IMR-90 (cell line): Measurements from ENCODE around the gene GPR171. TPM values are rescaled to one million over a fixed set of nuclear protein-coding genes. Genes with fewer than 3 reads are reported as not detected.

Source experiments
- ATAC-seq: fragments of 200-7000 bp; cut with Tn5 transposase; 2 replicates; pipeline ENCODE4 v1.9.1; 2020; ENCODE audit warnings: low read depth, mild to moderate bottlenecking, moderate library complexity
- BruUV-seq: library from RNA; stranded (reverse); fragments of 400-500 nt; replicated peaks from 2 replicates; lab custom pipeline; 2021; lab: Mats Ljungman, UMichigan
- CTCF ChIA-PET: fragments of 300-600 bp; formaldehyde crosslinking; extraction: SDS; loops from one replicate; lab custom pipeline; 2021; ENCODE audit warnings: antibody characterized with exemption; lab: Yijun Ruan, JAX
- POLR2A ChIA-PET: fragments of 300-600 bp; sonication (Branson Sonifier 250); formaldehyde crosslinking; loops from one replicate; lab custom pipeline; 2022; ENCODE audit warnings: antibody characterized with exemption; ENCODE audit not compliant: unreplicated experiment; lab: Charles Lee
- DNase-seq: peaks from one replicate; pipeline ENCODE4 v3.0.0; 2013
- H2AFZ ChIP-seq: replicated peaks from 2 replicates; pipeline ENCODE3; 2013; ENCODE audit warnings: low read length, mild to moderate bottlenecking; ENCODE audit not compliant: poor library complexity
- H2AK5ac ChIP-seq: 2 replicates; pipeline ENCODE4 v1.6.1; 2013; ENCODE audit warnings: low read depth, low read length, inconsistent platforms
- H2AK9ac ChIP-seq: replicated peaks from 2 replicates; pipeline ENCODE3; 2013; ENCODE audit warnings: mild to moderate bottlenecking, low read depth, low read length, moderate library complexity; ENCODE audit not compliant: poor library complexity
- H2BK120ac ChIP-seq: 2 replicates; pipeline ENCODE4 v1.6.1; 2013; ENCODE audit warnings: low read depth, low read length, inconsistent platforms
- H2BK15ac ChIP-seq: 3 replicates; pipeline ENCODE4 v1.6.1; 2013; ENCODE audit warnings: low read depth, low read length, inconsistent platforms
- H2BK20ac ChIP-seq: 2 replicates; pipeline ENCODE4 v1.6.1; 2013; ENCODE audit warnings: low read depth, mild to moderate bottlenecking, inconsistent platforms, low read length, moderate library complexity
- H2BK5ac ChIP-seq: 2 replicates; pipeline ENCODE4 v1.6.1; 2013; ENCODE audit warnings: mild to moderate bottlenecking, low read depth, low read length, inconsistent platforms; ENCODE audit not compliant: poor library complexity, severe bottlenecking
- H3K14ac ChIP-seq: replicated peaks from 2 replicates; pipeline ENCODE4 v1.6.1; 2013; ENCODE audit warnings: low read depth, low read length, inconsistent platforms
- H3K18ac ChIP-seq: 2 replicates; pipeline ENCODE4 v1.6.1; 2013; ENCODE audit warnings: low read depth, low read length, control low read depth
- H3K23ac ChIP-seq: 2 replicates; pipeline ENCODE4 v1.6.1; 2013; ENCODE audit warnings: low read depth, low read length, inconsistent platforms
- H3K27ac ChIP-seq: 2 replicates; pipeline ENCODE4 v1.5.1; 2013; ENCODE audit warnings: mild to moderate bottlenecking, control low read depth, low read length; ENCODE audit not compliant: insufficient read depth
- H3K27me3 ChIP-seq: 2 replicates; pipeline ENCODE4 v1.6.1; 2013; ENCODE audit warnings: low read length; ENCODE audit not compliant: control insufficient read depth, insufficient read depth
- H3K36me3 ChIP-seq: 2 replicates; pipeline ENCODE4 v1.6.1; 2013; ENCODE audit warnings: low read length, mixed read lengths; ENCODE audit not compliant: control insufficient read depth, insufficient read depth
- H3K4ac ChIP-seq: 2 replicates; pipeline ENCODE4 v1.6.1; 2013; ENCODE audit warnings: low read depth, low read length, inconsistent platforms
- H3K4me1 ChIP-seq: 2 replicates; pipeline ENCODE4 v1.6.1; 2013; ENCODE audit warnings: low read length, mixed read lengths; ENCODE audit not compliant: control insufficient read depth, insufficient read depth
- H3K4me2 ChIP-seq: 2 replicates; pipeline ENCODE4 v1.6.1; 2013; ENCODE audit warnings: low read depth, mild to moderate bottlenecking, control low read depth, low read length, moderate library complexity
- H3K4me3 ChIP-seq: 2 replicates; pipeline ENCODE4 v1.5.1; 2013; ENCODE audit warnings: low read depth, mild to moderate bottlenecking, control low read depth, low read length, moderate library complexity; ENCODE audit not compliant: insufficient read depth
- H3K56ac ChIP-seq: 2 replicates; pipeline ENCODE4 v1.6.1; 2013; ENCODE audit warnings: low read length, inconsistent platforms; ENCODE audit not compliant: insufficient read depth; ENCODE audit errors: extremely low read depth
- H3K79me1 ChIP-seq, 2 experiments: 2 replicates each; pipeline ENCODE4 v1.6.1; 2013; ENCODE audit warnings: low read length in 2 of 2, inconsistent platforms in 1 of 2, low read depth in 1 of 2
- H3K9ac ChIP-seq: 2 replicates; pipeline ENCODE4 v1.6.1; 2013; ENCODE audit warnings: low read depth, low read length, control low read depth
- H3K9me1 ChIP-seq: 2 replicates; pipeline ENCODE4 v1.6.1; 2013; ENCODE audit warnings: low read length, inconsistent platforms; ENCODE audit not compliant: insufficient read depth
- H3K9me3 ChIP-seq: 2 replicates; pipeline ENCODE4 v1.6.1; 2013; ENCODE audit warnings: low read length; ENCODE audit not compliant: control insufficient read depth, insufficient read depth
- H4K20me1 ChIP-seq: 2 replicates; pipeline ENCODE4 v1.6.1; 2013; ENCODE audit warnings: low read length, inconsistent platforms; ENCODE audit not compliant: insufficient read depth
- H4K5ac ChIP-seq: 2 replicates; pipeline ENCODE4 v1.6.1; 2013; ENCODE audit warnings: mild to moderate bottlenecking, low read depth, low read length, control low read depth
- H4K8ac ChIP-seq, 2 experiments: 2 replicates each; pipeline ENCODE4 v1.6.1; 2013; ENCODE audit warnings: low read depth in 2 of 2, low read length in 2 of 2, control low read depth in 1 of 2, inconsistent platforms in 1 of 2
- H4K91ac ChIP-seq: 2 replicates; pipeline ENCODE4 v1.6.1; 2013; ENCODE audit warnings: low read depth, low read length, inconsistent platforms; ENCODE audit not compliant: insufficient read depth
- BHLHE40 ChIP-seq: fragments of 150-350 bp; IDR thresholded peaks from 2 replicates; pipeline ENCODE4 v1.6.1; 2016; ENCODE audit warnings: mild to moderate bottlenecking, low read depth, low read length
- CEBPB ChIP-seq: IDR thresholded peaks from 2 replicates; pipeline ENCODE4 v1.6.1; 2012; ENCODE audit warnings: low read depth, low read length, improper control_type of control experiment
- CHD1 ChIP-seq: IDR thresholded peaks from 2 replicates; pipeline ENCODE4 v1.6.1; 2012; ENCODE audit warnings: low read depth, low read length, improper control_type of control experiment
- CTCF ChIP-seq: conservative IDR thresholded peaks from 2 replicates; pipeline ENCODE4 v1.5.1; 2012; ENCODE audit warnings: mild to moderate bottlenecking, low read depth, low read length, improper control_type of control experiment
- ELK1 ChIP-seq: fragments of 150-350 bp; IDR thresholded peaks from 2 replicates; pipeline ENCODE4 v1.6.1; 2016; ENCODE audit warnings: low read depth, mild to moderate bottlenecking, low read length, moderate library complexity, borderline replicate concordance
- FOS ChIP-seq: fragments of 150-350 bp; IDR thresholded peaks from 2 replicates; pipeline ENCODE4 v1.6.1; 2016; ENCODE audit warnings: low read depth, low read length
- MAFK ChIP-seq: IDR thresholded peaks from 2 replicates; pipeline ENCODE4 v1.6.1; 2012; ENCODE audit warnings: low read depth, low read length, improper control_type of control experiment
- MAZ ChIP-seq: IDR thresholded peaks from 2 replicates; pipeline ENCODE4 v1.6.1; 2012; ENCODE audit warnings: low read depth, mild to moderate bottlenecking, low read length, improper control_type of control experiment, moderate library complexity, borderline replicate concordance
- MXI1 ChIP-seq: IDR thresholded peaks from 2 replicates; pipeline ENCODE4 v1.6.1; 2012; ENCODE audit warnings: low read depth, mild to moderate bottlenecking, low read length, moderate library complexity, borderline replicate concordance
- NFE2L2 ChIP-seq: fragments of 150-350 bp; IDR thresholded peaks from 2 replicates; pipeline ENCODE4 v1.6.1; 2016; ENCODE audit warnings: low read depth, mild to moderate bottlenecking, low read length
- POLR2A ChIP-seq: IDR thresholded peaks from 2 replicates; pipeline ENCODE4 v1.6.1; 2012; ENCODE audit warnings: mild to moderate bottlenecking, low read depth, low read length
- RAD21 ChIP-seq: IDR thresholded peaks from 2 replicates; pipeline ENCODE4 v1.6.1; 2012; ENCODE audit warnings: low read length, improper control_type of control experiment
- RCOR1 ChIP-seq: IDR thresholded peaks from 2 replicates; pipeline ENCODE4 v1.6.1; 2012; ENCODE audit warnings: mild to moderate bottlenecking, low read length, improper control_type of control experiment; ENCODE audit not compliant: insufficient replicate concordance
- RFX5 ChIP-seq: IDR thresholded peaks from 2 replicates; pipeline ENCODE4 v1.8.0; 2012; ENCODE audit warnings: low read depth, mild to moderate bottlenecking, low read length, moderate library complexity
- SMC3 ChIP-seq: fragments of 150-350 bp; IDR thresholded peaks from 2 replicates; pipeline ENCODE4 v1.6.1; 2016; ENCODE audit warnings: low read depth, mild to moderate bottlenecking, antibody characterized with exemption, low read length, moderate library complexity
- USF2 ChIP-seq: fragments of 150-350 bp; IDR thresholded peaks from 2 replicates; pipeline ENCODE4 v1.6.1; 2017; ENCODE audit warnings: mild to moderate bottlenecking, antibody characterized with exemption, low read length, low read depth
- WGBS, 2 experiments: methylation state at CpG; one replicate each; pipeline versions ENCODE4 v1.1.5 to v1.1.7; 2013; ENCODE audit warnings: missing lambda C conversion rate in 2 of 2; ENCODE audit not compliant: insufficient read length in 1 of 2; ENCODE audit errors: extremely low coverage in 2 of 2; 5-methylcytosine and 5-hydroxymethylcytosine counted together
- dilution Hi-C: fragments of 300-500 bp; cut with HindIII; formaldehyde crosslinking; loops from one replicate; pipeline ENCODE4 v1.14.3; 2018; ENCODE audit warnings: low sequenced_read_pairs; ENCODE audit not compliant: unreplicated experiment
- in situ Hi-C: fragments of 300-500 bp; cut with MboI; formaldehyde crosslinking; loops from 3 replicates; pipeline ENCODE4 v1.14.3; 2019; ENCODE audit warnings: low sequenced_read_pairs, inconsistent platforms, mixed read lengths
- intact Hi-C: fragments of 100-400 bp; cut with micrococcal nuclease; formaldehyde crosslinking; loops from 2 replicates; pipeline ENCODE4 v1.10.0; 2022
- polyA plus RNA-seq, 3 experiments: library from polyadenylated mRNA; depleted of rRNA; stranded (reverse); fragments of >200 nt; gene quantifications; 2 replicates each; pipeline ENCODE4 v1.2.3, GENCODE V29; 2012; ENCODE audit warnings: low replicate concordance in 1 of 3
- total RNA-seq: library from RNA; depleted of rRNA; stranded (reverse); fragments of >200 nt; gene quantifications from 2 replicates; pipeline ENCODE4 v1.2.3, GENCODE V29; 2012

The GPR171 gene
- total and polyA plus RNA-seq, 2 of the 4 experiments (the other 2 are of a cell fraction), result not detected

GRCh38 chr3:151219056-151219455 is 16.0 kb upstream of the GPR171 start:
- Histone ChIP-seq H3K79me1 (no peaks in the 10 kb centered on the region), H2BK5ac (no peak overlapping the region), H3K9me1 (peaks cover 6% of the 10 kb centered on the region; the same call in 1 of the 2 replicates), H2BK20ac (no peak overlapping the region), H2AK9ac (no peak overlapping the region), H3K27me3 (no peaks in the 10 kb centered on the region), H3K9me3 (peaks cover 3% of the 10 kb centered on the region), H3K18ac (no peak overlapping the region), H3K4me1 (peaks cover 5% of the 10 kb centered on the region; the same call in 1 of the 2 replicates), H3K36me3 (no peaks in the 10 kb centered on the region), H2BK120ac (no peak overlapping the region), H2BK15ac (no peak overlapping the region), H2AK5ac (no peak overlapping the region), H4K5ac (no peak overlapping the region), H3K4me3 (no peak overlapping the region), H2AFZ (no peak overlapping the region), H3K9ac (no peak overlapping the region), H4K8ac (no peak overlapping the region), H4K91ac (no peak overlapping the region), H4K20me1 (no peaks in the 10 kb centered on the region), H3K23ac (no peak overlapping the region), H3K27ac (no peak overlapping the region), H3K4ac (no peak overlapping the region), H3K4me2 (peak overlapping the region; percentile 27; the same call in 1 of the 2 replicates), H3K14ac (no peak overlapping the region), H3K56ac (no peak overlapping the region)
- ChIA-PET CTCF (interaction anchor here (0.7 to 1.4 kb wide), 2 partner anchors 51 to 1054 kb away, joined by 3 read pairs; no protein-coding TSS in a partner anchor), POLR2A (no interaction called here)
- peak; percentile 87 for DNase-seq
- intact Hi-C loops, result no loop called here
- ATAC-seq, result peak; percentile 87
- no peak for TF ChIP-seq MAZ
- no peak for TF ChIP-seq CHD1
- TF ChIP-seq NFE2L2, result no peak
- peak; percentile 40; the same call in 1 of the 2 replicates for TF ChIP-seq BHLHE40
- no peak for TF ChIP-seq USF2
- no peak for TF ChIP-seq POLR2A
- no peak for TF ChIP-seq CTCF
- no peak for TF ChIP-seq RAD21
- no peak for TF ChIP-seq RFX5
- TF ChIP-seq SMC3, result no peak
- peak; percentile 84 for TF ChIP-seq FOS
- no peak for TF ChIP-seq MXI1
- TF ChIP-seq CEBPB, result peak; percentile 66; the same call in 1 of the 2 replicates
- peak; percentile 45; the same call in 1 of the 2 replicates for TF ChIP-seq MAFK
- TF ChIP-seq ELK1, result no peak
- TF ChIP-seq RCOR1, result peak; percentile 54
- WGBS, 2 experiments, result no CpG with 5 or more reads among the region's 1 CpG
- dilution Hi-C loops, result no loop called here
- in situ Hi-C loops, result no loop called here
- BruUV-seq, result no TSS peak
